A549 (cell line): ENCODE data around the gene UVSSA. TPM values are rescaled to one million over a fixed set of nuclear protein-coding genes. Genes with fewer than 3 reads are reported as not detected.

Source experiments
- ATAC-seq, 2 experiments: fragments of 200-7000 bp in 1 of 2; fragments of >200 bp in 1 of 2; cut with Nextera tagmentation in 1 of 2; cut with Tn5 transposase in 1 of 2; 3 replicates each; pipeline versions ENCODE4 v1.8.0 to v1.9.1; 2018 to 2020; ENCODE audit warnings: mild to moderate bottlenecking in 1 of 2, moderate library complexity in 1 of 2
- CTCF ChIA-PET: fragments of 300-600 bp; sonication (Branson Sonifier 250); formaldehyde crosslinking; extraction: SDS; loops from one replicate; lab custom pipeline; 2021; ENCODE audit warnings: antibody characterized with exemption, inconsistent platforms; lab: Yijun Ruan, JAX
- POLR2A ChIA-PET: fragments of 350-600 bp; formaldehyde crosslinking; extraction: SDS; loops from one replicate; lab custom pipeline; 2021; ENCODE audit warnings: antibody characterized with exemption, inconsistent platforms; lab: Yijun Ruan, JAX
- DNase-seq, 2 experiments: peaks; one replicate each; pipeline versions ENCODE4 v3.0.0 to v3.0.0-alpha.2; 2011 to 2016; ENCODE audit warnings: low read depth in 1 of 2, low spot score in 1 of 2
- FAIRE-seq: peaks from 2 replicates; lab custom pipeline; 2011; peaks lifted over from hg19 to GRCh38; lab: Jason Lieb, UNC
- H3K27ac ChIP-seq, 2 experiments: fragments of >200 bp; sonication (Bioruptor Twin); formaldehyde crosslinking; 3 replicates each; pipeline ENCODE4 v1.5.1; 2016 to 2017
- H3K4me1 ChIP-seq: fragments of >200 bp; sonication (Bioruptor Twin); formaldehyde crosslinking; 3 replicates; pipeline ENCODE4 v1.6.1; 2016
- H3K4me2 ChIP-seq: fragments of >200 bp; sonication (Bioruptor Twin); formaldehyde crosslinking; 3 replicates; pipeline ENCODE4 v1.6.1; 2016
- H3K4me3 ChIP-seq: fragments of >200 bp; sonication (Bioruptor Twin); formaldehyde crosslinking; 3 replicates; pipeline ENCODE4 v1.5.1; 2016
- H3K9me3 ChIP-seq: fragments of >200 bp; sonication (Bioruptor Twin); formaldehyde crosslinking; 3 replicates; pipeline ENCODE4 v1.6.1; 2016
- BHLHE40 ChIP-seq: IDR thresholded peaks from 2 replicates; pipeline ENCODE4 v1.6.1; 2012; ENCODE audit warnings: low read depth, low read length, inconsistent platforms
- CEBPB ChIP-seq, 2 experiments: fragments of >200 bp in 1 of 2; sonication (Bioruptor Twin) in 1 of 2; formaldehyde crosslinking in 1 of 2; IDR thresholded peaks; 2 replicates each; pipeline ENCODE4 v1.6.1; 2012 to 2016
- CHD2 ChIP-seq: fragments of 150-350 bp; IDR thresholded peaks from 2 replicates; pipeline ENCODE4 v1.6.1; 2014; ENCODE audit warnings: low read length; ENCODE audit not compliant: partially characterized antibody
- EHMT2 ChIP-seq: fragments of 200-600 bp; sonication (generic); IDR thresholded peaks from 2 replicates; pipeline ENCODE4 v1.6.1; 2016; ENCODE audit warnings: antibody characterized with exemption, low read depth, mild to moderate bottlenecking, moderate library complexity
- ESRRA ChIP-seq: fragments of 150-350 bp; IDR thresholded peaks from 2 replicates; pipeline ENCODE4 v1.6.1; 2014; ENCODE audit warnings: mild to moderate bottlenecking, low read length, borderline replicate concordance
- FOSL2 ChIP-seq, 2 experiments: fragments of 450-650 bp in 1 of 2; fragments of >200 bp in 1 of 2; sonication (Bioruptor Twin) in 1 of 2; formaldehyde crosslinking; IDR thresholded peaks; 2 replicates each; pipeline versions ENCODE4 v1.5.0 to v1.6.1; 2016 to 2020; ENCODE audit warnings: mild to moderate bottlenecking in 1 of 2, moderate library complexity in 1 of 2
- HDAC2 ChIP-seq: fragments of 200-600 bp; sonication (generic); IDR thresholded peaks from 2 replicates; pipeline ENCODE4 v1.6.1; 2016
- JUN ChIP-seq, 2 experiments: fragments of >200 bp; sonication (Bioruptor Twin); formaldehyde crosslinking; IDR thresholded peaks; 2 replicates in 1 of 2; 3 replicates in 1 of 2; pipeline ENCODE4 v1.6.1; 2016 to 2017
- MAFK ChIP-seq: fragments of 450-650 bp; IDR thresholded peaks from 2 replicates; pipeline ENCODE4 v1.6.1; 2014; ENCODE audit not compliant: partially characterized antibody
- MAZ ChIP-seq: fragments of 150-350 bp; IDR thresholded peaks from 2 replicates; pipeline ENCODE4 v1.6.1; 2014; ENCODE audit warnings: antibody characterized with exemption, low read depth, low read length, borderline replicate concordance
- NFE2L2 ChIP-seq: fragments of 150-350 bp; conservative IDR thresholded peaks from 2 replicates; pipeline ENCODE4 v1.6.1; 2014; ENCODE audit warnings: low read length
- NPAS2 ChIP-seq: fragments of 250-450 bp; sonication (Bioruptor Pico); IDR thresholded peaks from 2 replicates; pipeline ENCODE4 v1.8.0; 2022; ENCODE audit warnings: mild to moderate bottlenecking, moderate library complexity, borderline replicate concordance
- POLR2A ChIP-seq: IDR thresholded peaks from 2 replicates; pipeline ENCODE4 v1.6.1; 2012; ENCODE audit warnings: mild to moderate bottlenecking, low read length
- POLR2AphosphoS2 ChIP-seq: conservative IDR thresholded peaks from 2 replicates; pipeline ENCODE4 v1.6.1; 2012; ENCODE audit warnings: low read length, improper control_type of control experiment, inconsistent platforms
- RARB ChIP-seq: fragments of 250-450 bp; sonication (Bioruptor Pico); IDR thresholded peaks from 2 replicates; pipeline ENCODE4 v1.8.0; 2021; ENCODE audit warnings: mild to moderate bottlenecking, moderate library complexity
- REST ChIP-seq: fragments of 200-600 bp; sonication (generic); IDR thresholded peaks from 2 replicates; pipeline ENCODE4 v1.6.1; 2016; ENCODE audit warnings: antibody characterized with exemption, mild to moderate bottlenecking, moderate library complexity
- SREBF2 ChIP-seq: fragments of 450-650 bp; IDR thresholded peaks from 2 replicates; pipeline ENCODE4 v1.6.1; 2014; ENCODE audit warnings: mild to moderate bottlenecking, moderate library complexity
- ZFP36 ChIP-seq: fragments of 450-650 bp; IDR thresholded peaks from 2 replicates; pipeline ENCODE4 v1.6.1; 2014; ENCODE audit warnings: borderline replicate concordance; ENCODE audit not compliant: partially characterized antibody
- WGBS: methylation state at CpG from one replicate; pipeline ENCODE4 v1.1.6; 2017; ENCODE audit errors: missing lambda C conversion rate; 5-methylcytosine and 5-hydroxymethylcytosine counted together
- polyA minus RNA-seq: library from RNA; depleted of rRNA, polyadenylated mRNA; stranded (reverse); fragments of >200 nt; gene quantifications from 2 replicates; pipeline ENCODE4 v1.2.3, GENCODE V29; 2011; rRNA and poly(A)+ RNA removed
- polyA plus RNA-seq, 4 experiments: library from polyadenylated mRNA; depleted of rRNA in 3 of 4; stranded (reverse); fragments of >200 nt; fragmentation: RNase III in 1 of 4; extraction: RNeasy Plus Mini Kit Qiagen cat#74134 plus additional on column Dnase treatment in 1 of 4; gene quantifications; 2 replicates in 3 of 4; 3 replicates in 1 of 4; pipeline ENCODE4 v1.2.3, GENCODE V29; 2011 to 2017
- TF ChIP-seq, protein P1 (sequence below): IDR thresholded peaks from 2 replicates; pipeline ENCODE4 v1.6.1; 2012; ENCODE audit warnings: low read depth, borderline replicate concordance
- TF ChIP-seq, protein P2 (sequence below): fragments of 250-450 bp; sonication (Bioruptor Pico); IDR thresholded peaks from 2 replicates; pipeline ENCODE4 v1.5.0; 2021; ENCODE audit warnings: mild to moderate bottlenecking, moderate library complexity, borderline replicate concordance
- TF ChIP-seq, protein P3 (sequence below): IDR thresholded peaks from 2 replicates; pipeline ENCODE4 v1.6.1; 2012
- TF ChIP-seq, protein P4 (sequence below): fragments of 450-650 bp; IDR thresholded peaks from 2 replicates; pipeline ENCODE4 v1.6.1; 2014; ENCODE audit warnings: antibody characterized with exemption

The UVSSA gene, protein sequence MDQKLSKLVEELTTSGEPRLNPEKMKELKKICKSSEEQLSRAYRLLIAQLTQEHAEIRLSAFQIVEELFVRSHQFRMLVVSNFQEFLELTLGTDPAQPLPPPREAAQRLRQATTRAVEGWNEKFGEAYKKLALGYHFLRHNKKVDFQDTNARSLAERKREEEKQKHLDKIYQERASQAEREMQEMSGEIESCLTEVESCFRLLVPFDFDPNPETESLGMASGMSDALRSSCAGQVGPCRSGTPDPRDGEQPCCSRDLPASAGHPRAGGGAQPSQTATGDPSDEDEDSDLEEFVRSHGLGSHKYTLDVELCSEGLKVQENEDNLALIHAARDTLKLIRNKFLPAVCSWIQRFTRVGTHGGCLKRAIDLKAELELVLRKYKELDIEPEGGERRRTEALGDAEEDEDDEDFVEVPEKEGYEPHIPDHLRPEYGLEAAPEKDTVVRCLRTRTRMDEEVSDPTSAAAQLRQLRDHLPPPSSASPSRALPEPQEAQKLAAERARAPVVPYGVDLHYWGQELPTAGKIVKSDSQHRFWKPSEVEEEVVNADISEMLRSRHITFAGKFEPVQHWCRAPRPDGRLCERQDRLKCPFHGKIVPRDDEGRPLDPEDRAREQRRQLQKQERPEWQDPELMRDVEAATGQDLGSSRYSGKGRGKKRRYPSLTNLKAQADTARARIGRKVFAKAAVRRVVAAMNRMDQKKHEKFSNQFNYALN
- polyA plus RNA-seq (2011; rRNA removed) (6.3 and 6.9 TPM in 2 replicates), polyA plus RNA-seq (2017; fragmentation: RNase III; extraction: RNeasy Plus Mini Kit Qiagen cat#74134 plus additional on column Dnase treatment) (4.3 to 5.4 TPM (median 4.5 TPM) in 3 replicates), polyA minus RNA-seq (4.3 and 6.2 TPM in 2 replicates)
- polyA plus RNA-seq (2012; cell fraction: cytosol; rRNA removed) = 6.8 and 7.9 TPM in 2 replicates
- polyA plus RNA-seq (2012; cell fraction: nucleus; rRNA removed) = 28.0 and 46.1 TPM in 2 replicates

- DNase-seq (peak; percentile 98 to 99), FAIRE-seq (no peak), ATAC-seq (peak; percentile 87 to 93)
- H3K4me2 ChIP-seq = peak within 1 kb of the TSS; percentile 96
- POLR2A ChIA-PET = interaction anchor here (0.6 to 2.6 kb wide), 3 partner anchors 9 to 365 kb away, joined by 3 to 26 read pairs (median 5); partner anchors contain the start of genes CTBP1 and SLBP
- peak within 1 kb of the TSS; percentile 97 to 99 for H3K27ac ChIP-seq
- CTCF ChIA-PET = interaction anchor here (1.0 to 2.4 kb wide), 3 partner anchors 9 to 96 kb away, joined by 3 to 15 read pairs (median 8); no protein-coding TSS in a partner anchor
- no peaks in the 10 kb centered on the region for H3K9me3 ChIP-seq
- H3K4me1 ChIP-seq = peaks cover 8% of the 10 kb centered on the region; the same call in 1 of the 3 replicates
- TF ChIP-seq POLR2A = peak; percentile 47
- no peak for TF ChIP-seq HDAC2
- TF ChIP-seq BHLHE40 = peak; percentile 63
- TF ChIP-seq, protein P1, sequence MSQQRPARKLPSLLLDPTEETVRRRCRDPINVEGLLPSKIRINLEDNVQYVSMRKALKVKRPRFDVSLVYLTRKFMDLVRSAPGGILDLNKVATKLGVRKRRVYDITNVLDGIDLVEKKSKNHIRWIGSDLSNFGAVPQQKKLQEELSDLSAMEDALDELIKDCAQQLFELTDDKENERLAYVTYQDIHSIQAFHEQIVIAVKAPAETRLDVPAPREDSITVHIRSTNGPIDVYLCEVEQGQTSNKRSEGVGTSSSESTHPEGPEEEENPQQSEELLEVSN = 0 out of 2 replicates have a peak, but pooled peaks have one; percentile 2
- no peak for TF ChIP-seq CHD2
- TF ChIP-seq, protein P2, sequence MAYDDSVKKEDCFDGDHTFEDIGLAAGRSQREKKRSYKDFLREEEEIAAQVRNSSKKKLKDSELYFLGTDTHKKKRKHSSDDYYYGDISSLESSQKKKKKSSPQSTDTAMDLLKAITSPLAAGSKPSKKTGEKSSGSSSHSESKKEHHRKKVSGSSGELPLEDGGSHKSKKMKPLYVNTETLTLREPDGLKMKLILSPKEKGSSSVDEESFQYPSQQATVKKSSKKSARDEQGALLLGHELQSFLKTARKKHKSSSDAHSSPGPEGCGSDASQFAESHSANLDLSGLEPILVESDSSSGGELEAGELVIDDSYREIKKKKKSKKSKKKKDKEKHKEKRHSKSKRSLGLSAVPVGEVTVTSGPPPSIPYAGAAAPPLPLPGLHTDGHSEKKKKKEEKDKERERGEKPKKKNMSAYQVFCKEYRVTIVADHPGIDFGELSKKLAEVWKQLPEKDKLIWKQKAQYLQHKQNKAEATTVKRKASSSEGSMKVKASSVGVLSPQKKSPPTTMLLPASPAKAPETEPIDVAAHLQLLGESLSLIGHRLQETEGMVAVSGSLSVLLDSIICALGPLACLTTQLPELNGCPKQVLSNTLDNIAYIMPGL (CRISPR knock-in tag) = no peak
- TF ChIP-seq JUN (IDR thresholded peaks at IDR 0.05) = peak; percentile 13 to 35; a peak in 2 of 5 replicates
- TF ChIP-seq SREBF2 = no peak
- no peak for TF ChIP-seq RARB (CRISPR knock-in tag)
- 0 out of 2 replicates have a peak, but pooled peaks have one; percentile 38 for TF ChIP-seq MAZ
- TF ChIP-seq ESRRA = no peak
- no peak for TF ChIP-seq REST
- no peak for TF ChIP-seq POLR2AphosphoS2
- TF ChIP-seq EHMT2 = no peak
- no peak for TF ChIP-seq NPAS2
- no peak for TF ChIP-seq NFE2L2
- no peak for TF ChIP-seq FOSL2 (IDR thresholded peaks at IDR 0.05)
- TF ChIP-seq FOSL2 (CRISPR knock-in tag; IDR thresholded peaks at IDR 0.05) = no peak
- TF ChIP-seq, protein P3, sequence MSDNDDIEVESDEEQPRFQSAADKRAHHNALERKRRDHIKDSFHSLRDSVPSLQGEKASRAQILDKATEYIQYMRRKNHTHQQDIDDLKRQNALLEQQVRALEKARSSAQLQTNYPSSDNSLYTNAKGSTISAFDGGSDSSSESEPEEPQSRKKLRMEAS = peak; percentile 65
- TF ChIP-seq MAFK = no peak
- no peak for TF ChIP-seq CEBPB (IDR thresholded peaks at IDR 0.05)
- TF ChIP-seq, protein P4, sequence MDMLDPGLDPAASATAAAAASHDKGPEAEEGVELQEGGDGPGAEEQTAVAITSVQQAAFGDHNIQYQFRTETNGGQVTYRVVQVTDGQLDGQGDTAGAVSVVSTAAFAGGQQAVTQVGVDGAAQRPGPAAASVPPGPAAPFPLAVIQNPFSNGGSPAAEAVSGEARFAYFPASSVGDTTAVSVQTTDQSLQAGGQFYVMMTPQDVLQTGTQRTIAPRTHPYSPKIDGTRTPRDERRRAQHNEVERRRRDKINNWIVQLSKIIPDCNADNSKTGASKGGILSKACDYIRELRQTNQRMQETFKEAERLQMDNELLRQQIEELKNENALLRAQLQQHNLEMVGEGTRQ = peak; percentile 97
- TF ChIP-seq ZFP36 = no peak
- WGBS = no CpG with 5 or more reads among the region's 76 CpGs
- peak within 1 kb of the TSS; percentile 91 for H3K4me3 ChIP-seq
Observed at GRCh38 chr4:1346781-1347409, at the start of gene UVSSA. UVSSA (plus strand) TSS chr4:1347208; CDS start chr4:1348092, 884 bp downstream.
